ENCODE data around the gene ARF1. TPM values are rescaled to one million over a fixed set of nuclear protein-coding genes. Genes with fewer than 3 reads are reported as not detected.

The ARF1 gene
- total and polyA plus RNA-seq, 4 donors: 232 to 356 (median 320) TPM

- H3K4me1 ChIP-seq (ENCODE audit: control insufficient read depth in 1 of 2, insufficient read depth in 2 of 2, low read length in 2 of 2): peaks cover 0 to 2% of the 10 kb centered on the region in 2 donors
- H3K36me3 ChIP-seq (ENCODE audit: control insufficient read depth in 1 of 2, insufficient read depth in 2 of 2, low read length in 1 of 2): no peaks in the 10 kb centered on the region
- intact Hi-C loops (cut with DNase I): no loop called here
- ATAC-seq (ENCODE audit: low FRiP score) (no peak), DNase-seq (no peak)
- H3K9me3 ChIP-seq (ENCODE audit: control insufficient read depth, low read length): no peaks in the 10 kb centered on the region
- 64 to 69% methylated on average over 2 of the region's 2 CpGs for WGBS, 2 donors
- no peak overlapping the region for H3K27ac ChIP-seq (ENCODE audit: low read depth in 1 of 2, low read length in 2 of 2)
- no peaks in the 10 kb centered on the region for H3K27me3 ChIP-seq (ENCODE audit: control insufficient read depth in 1 of 2, insufficient read depth in 2 of 2, low read length in 1 of 2)
- no peak overlapping the region for H3K4me3 ChIP-seq (ENCODE audit: low read length in 2 of 2)
These were observed 41.0 kb downstream of the ARF1 start for GRCh38 chr1:228123505-228123904.

- Histone ChIP-seq H3K4me1 (ENCODE audit: control insufficient read depth in 1 of 2, insufficient read depth in 2 of 2, low read length in 2 of 2) (peaks cover 0 to under 1% of the 10 kb centered on the region in 2 donors), H3K9me3 (ENCODE audit: control insufficient read depth, low read length) (no peaks in the 10 kb centered on the region), H3K27me3 (ENCODE audit: control insufficient read depth in 1 of 2, insufficient read depth in 2 of 2, low read length in 1 of 2) (no peaks in the 10 kb centered on the region), H3K27ac (ENCODE audit: low read depth in 1 of 2, low read length in 2 of 2) (no peak overlapping the region), H3K36me3 (ENCODE audit: control insufficient read depth in 1 of 2, insufficient read depth in 2 of 2, low read length in 1 of 2) (no peaks in the 10 kb centered on the region), H3K4me3 (ENCODE audit: low read length in 2 of 2) (no peak overlapping the region)
- no peak for DNase-seq
- no peak for ATAC-seq (ENCODE audit: low FRiP score)
- intact Hi-C loops (cut with DNase I): loop anchor here (5.0 kb wide), 2 partner anchors 52 to 392 kb away; no protein-coding TSS in a partner anchor
- 70 to 71% methylated on average over 5 of the region's 5 CpGs for WGBS, 2 donors
These were observed 42.7 kb downstream of the ARF1 start for GRCh38 chr1:228125185-228125584.

- H3K36me3 ChIP-seq (ENCODE audit: control insufficient read depth in 1 of 2, insufficient read depth in 2 of 2, low read length in 1 of 2): no peaks in the 10 kb centered on the region
- no peaks in the 10 kb centered on the region for H3K4me1 ChIP-seq (ENCODE audit: control insufficient read depth in 1 of 2, insufficient read depth in 2 of 2, low read length in 2 of 2)
- DNase-seq (no peak), ATAC-seq (ENCODE audit: low FRiP score) (no peak)
- 88 to 90% methylated on average over 2 of the region's 2 CpGs for WGBS, 2 donors
- no peaks in the 10 kb centered on the region for H3K9me3 ChIP-seq (ENCODE audit: control insufficient read depth, low read length)
- H3K4me3 ChIP-seq (ENCODE audit: low read length in 2 of 2): no peak overlapping the region
- no peak overlapping the region for H3K27ac ChIP-seq (ENCODE audit: low read depth in 1 of 2, low read length in 2 of 2)
- H3K27me3 ChIP-seq (ENCODE audit: control insufficient read depth in 1 of 2, insufficient read depth in 2 of 2, low read length in 1 of 2): no peaks in the 10 kb centered on the region
- intact Hi-C loops (cut with DNase I): loop anchor here in 1 of 2 donors (5.0 to 10.0 kb wide), 3 partner anchors 81 to 371 kb away; partner anchors contain the start of gene TRIM11
These were observed 49.3 kb downstream of the ARF1 start for GRCh38 chr1:228131766-228132165.

- DNase-seq (no peak), ATAC-seq (ENCODE audit: low FRiP score) (no peak)
- Histone ChIP-seq H3K36me3 (ENCODE audit: control insufficient read depth in 1 of 2, insufficient read depth in 2 of 2, low read length in 1 of 2) (no peaks in the 10 kb centered on the region), H3K9me3 (ENCODE audit: control insufficient read depth, low read length) (no peaks in the 10 kb centered on the region), H3K27ac (ENCODE audit: low read depth in 1 of 2, low read length in 2 of 2) (no peak overlapping the region), H3K4me1 (ENCODE audit: control insufficient read depth in 1 of 2, insufficient read depth in 2 of 2, low read length in 2 of 2) (no peaks in the 10 kb centered on the region), H3K4me3 (ENCODE audit: low read length in 2 of 2) (no peak overlapping the region), H3K27me3 (ENCODE audit: control insufficient read depth in 1 of 2, insufficient read depth in 2 of 2, low read length in 1 of 2) (no peaks in the 10 kb centered on the region)
- intact Hi-C loops (cut with DNase I): loop anchor here in 1 of 2 donors (5.0 to 10.0 kb wide), 3 partner anchors 78 to 368 kb away; partner anchors contain the start of gene TRIM11
- 77 to 78% methylated on average over 12 of the region's 12 CpGs for WGBS, 2 donors
These were observed 52.1 kb downstream of the ARF1 start for GRCh38 chr1:228134591-228134990.

GRCh38 chr1:228136901-228137300 is 54.4 kb downstream of the ARF1 start:
- ATAC-seq (ENCODE audit: low FRiP score) (no peak), DNase-seq (no peak)
- Histone ChIP-seq H3K4me3 (ENCODE audit: low read length in 2 of 2) (no peak overlapping the region), H3K27ac (ENCODE audit: low read depth in 1 of 2, low read length in 2 of 2) (no peak overlapping the region), H3K27me3 (ENCODE audit: control insufficient read depth in 1 of 2, insufficient read depth in 2 of 2, low read length in 1 of 2) (no peaks in the 10 kb centered on the region), H3K4me1 (ENCODE audit: control insufficient read depth in 1 of 2, insufficient read depth in 2 of 2, low read length in 2 of 2) (peaks cover 0 to 5% of the 10 kb centered on the region in 2 donors), H3K36me3 (ENCODE audit: control insufficient read depth in 1 of 2, insufficient read depth in 2 of 2, low read length in 1 of 2) (no peaks in the 10 kb centered on the region), H3K9me3 (ENCODE audit: control insufficient read depth, low read length) (no peaks in the 10 kb centered on the region)
- WGBS, 2 donors: 45 to 62% methylated on average over 1 of the region's 1 CpG
- intact Hi-C loops (cut with DNase I): loop anchor here in 1 of 2 donors (10.0 kb wide), 1 partner anchor 268 kb away; the partner anchor contains the start of gene TRIM11

- Histone ChIP-seq H3K4me1 (ENCODE audit: control insufficient read depth in 1 of 2, insufficient read depth in 2 of 2, low read length in 2 of 2) (peaks cover 0 to 7% of the 10 kb centered on the region in 2 donors), H3K36me3 (ENCODE audit: control insufficient read depth in 1 of 2, insufficient read depth in 2 of 2, low read length in 1 of 2) (no peaks in the 10 kb centered on the region), H3K4me3 (ENCODE audit: low read length in 2 of 2) (peak overlapping the region in 1 of 2 donors; percentile 52), H3K9me3 (ENCODE audit: control insufficient read depth, low read length) (no peaks in the 10 kb centered on the region), H3K27me3 (ENCODE audit: control insufficient read depth in 1 of 2, insufficient read depth in 2 of 2, low read length in 1 of 2) (no peaks in the 10 kb centered on the region), H3K27ac (ENCODE audit: low read depth in 1 of 2, low read length in 2 of 2) (peak overlapping the region in 1 of 2 donors; percentile 80)
- DNase-seq (no peak), ATAC-seq (ENCODE audit: low FRiP score) (no peak)
- intact Hi-C loops (cut with DNase I): loop anchor here in 1 of 2 donors (10.0 kb wide), 1 partner anchor 265 kb away; the partner anchor contains the start of gene TRIM11
- WGBS, 2 donors: 20 to 22% methylated on average over 30 of the region's 30 CpGs
These were observed 57.0 kb downstream of the ARF1 start for GRCh38 chr1:228139406-228139930.

- intact Hi-C loops (cut with DNase I): loop anchor here in 1 of 2 donors (1.0 to 10.0 kb wide), 3 partner anchors 25 to 265 kb away; partner anchors contain the start of genes C1orf35, IBA57 and TRIM11
- DNase-seq: peak; percentile 100
- Histone ChIP-seq H3K27me3 (ENCODE audit: control insufficient read depth in 1 of 2, insufficient read depth in 2 of 2, low read length in 1 of 2) (no peaks in the 10 kb centered on the region), H3K9me3 (ENCODE audit: control insufficient read depth, low read length) (no peaks in the 10 kb centered on the region), H3K36me3 (ENCODE audit: control insufficient read depth in 1 of 2, insufficient read depth in 2 of 2, low read length in 1 of 2) (no peaks in the 10 kb centered on the region), H3K27ac (ENCODE audit: low read depth in 1 of 2, low read length in 2 of 2) (peak within 1 kb of the TSS; percentile 80 to 90), H3K4me1 (ENCODE audit: control insufficient read depth in 1 of 2, insufficient read depth in 2 of 2, low read length in 2 of 2) (peaks cover 0 to 7% of the 10 kb centered on the region in 2 donors), H3K4me3 (ENCODE audit: low read length in 2 of 2) (peak within 1 kb of the TSS; percentile 50 to 91)
- 0% methylated on average over 79 to 95 of the region's 95 CpGs for WGBS, 2 donors
- ATAC-seq (ENCODE audit: low FRiP score): peak; percentile 97
These were observed 57.6 kb downstream of the ARF1 start, which contains the start of gene GUK1 for GRCh38 chr1:228139931-228140723. Gene GUK1, plus strand, starts transcription at chr1:228140279. Its CDS starts 24 bp downstream, at chr1:228140303.

- intact Hi-C loops (cut with DNase I): loop anchor here in 1 of 2 donors (1.0 to 2.0 kb wide), 2 partner anchors 25 to 38 kb away; partner anchors contain the start of genes C1orf35 and IBA57
- no peaks in the 10 kb centered on the region for H3K9me3 ChIP-seq (ENCODE audit: control insufficient read depth, low read length)
- peaks cover 0 to 1% of the 10 kb centered on the region in 2 donors for H3K36me3 ChIP-seq (ENCODE audit: control insufficient read depth in 1 of 2, insufficient read depth in 2 of 2, low read length in 1 of 2)
- peaks cover 0 to 7% of the 10 kb centered on the region in 2 donors for H3K4me1 ChIP-seq (ENCODE audit: control insufficient read depth in 1 of 2, insufficient read depth in 2 of 2, low read length in 2 of 2)
- ATAC-seq (ENCODE audit: low FRiP score) (no peak), DNase-seq (no peak)
- 3% methylated on average over 25 of the region's 25 CpGs for WGBS, 2 donors
- H3K4me3 ChIP-seq (ENCODE audit: low read length in 2 of 2): peak overlapping the region; percentile 50 to 91
- no peaks in the 10 kb centered on the region for H3K27me3 ChIP-seq (ENCODE audit: control insufficient read depth in 1 of 2, insufficient read depth in 2 of 2, low read length in 1 of 2)
- H3K27ac ChIP-seq (ENCODE audit: low read depth in 1 of 2, low read length in 2 of 2): peak overlapping the region in 1 of 2 donors; percentile 74
These were observed 58.3 kb downstream of the ARF1 start for GRCh38 chr1:228140724-228141225.
